Measurements from ENCODE around the gene ZNF808. TPM values are rescaled to one million over a fixed set of nuclear protein-coding genes. Genes with fewer than 3 reads are reported as not detected.
"Not testable (repeated sequence)": the region's sequence is repeated elsewhere in the genome, so short reads cannot be mapped to it uniquely, and the experiment has no call there.

ZNF808 gene
- 10 to 100 TPM; 34.9 to 35.7 TPM for total RNA-seq
- long read RNA-seq, partial matches to known transcripts = 1 of 5 reads
- long read RNA-seq, other reads (novel, unspliced or antisense) = 0 of 5 reads

GRCh38 chr19:52527134-52527955, at the start of gene ZNF808:
TSS of gene ZNF808 (plus strand) at chr19:52527668. CDS start at chr19:52543285, 15,617 bp downstream.
- ATAC-seq (peak; percentile 94), DNase-seq (peak; percentile 95 to 99)
- intact Hi-C loops (cut with DNase I, micrococcal nuclease) = no loop called here

GRCh38 chr19:52484111-52484743, 43.2 kb upstream of the ZNF808 start:
- DNase-seq; intact Hi-C loops (cut with DNase I, micrococcal nuclease); ATAC-seq: not testable (repeated sequence)

GRCh38 chr19:52485064-52485463, 42.4 kb upstream of the ZNF808 start:
- DNase-seq; intact Hi-C loops (cut with DNase I, micrococcal nuclease); ATAC-seq: not testable (repeated sequence)

GRCh38 chr19:52485561-52486240, 41.8 kb upstream of the ZNF808 start:
- DNase-seq; intact Hi-C loops (cut with DNase I, micrococcal nuclease); ATAC-seq: not testable (repeated sequence)

- intact Hi-C loops (cut with DNase I, micrococcal nuclease) = no loop called here
- DNase-seq (peak in 1 of 2 donors; percentile 6), ATAC-seq (no peak)
Observed at GRCh38 chr19:52492201-52492993, 35.1 kb upstream of the ZNF808 start.

GRCh38 chr19:52492994-52493470, 34.4 kb upstream of the ZNF808 start:
- intact Hi-C loops (cut with DNase I, micrococcal nuclease) = no loop called here
- ATAC-seq (no peak), DNase-seq (no peak)

- intact Hi-C loops (cut with DNase I, micrococcal nuclease) = no loop called here
- ATAC-seq (no peak), DNase-seq (no peak)
Observed at GRCh38 chr19:52494518-52494917, 33.0 kb upstream of the ZNF808 start.

- intact Hi-C loops (cut with DNase I, micrococcal nuclease) = no loop called here
- no peak for DNase-seq
- no peak for ATAC-seq
Observed at GRCh38 chr19:52498571-52498970, 28.9 kb upstream of the ZNF808 start.

GRCh38 chr19:52500474-52500873, 27.0 kb upstream of the ZNF808 start:
- intact Hi-C loops (cut with DNase I, micrococcal nuclease); ATAC-seq; DNase-seq: not testable (repeated sequence)

- intact Hi-C loops (cut with DNase I, micrococcal nuclease); ATAC-seq; DNase-seq: not testable (repeated sequence)
Observed at GRCh38 chr19:52500991-52501390, 26.5 kb upstream of the ZNF808 start.

- intact Hi-C loops (cut with DNase I, micrococcal nuclease) = no loop called here
Observed at GRCh38 chr19:52507266-52507665, 20.2 kb upstream of the ZNF808 start.

GRCh38 chr19:52516191-52516590, 11.3 kb upstream of the ZNF808 start:
- no peak for ATAC-seq
- DNase-seq = no peak
- intact Hi-C loops (cut with DNase I, micrococcal nuclease) = no loop called here

More at GRCh38 chr19:52507266-52507665, 20.2 kb upstream of the ZNF808 start:
- DNase-seq (no peak), ATAC-seq (no peak)

GRCh38 chr19:52518646-52519045, 8.8 kb upstream of the ZNF808 start:
- ATAC-seq (no peak), DNase-seq (no peak)
- intact Hi-C loops (cut with DNase I, micrococcal nuclease) = no loop called here

- DNase-seq; intact Hi-C loops (cut with DNase I, micrococcal nuclease); ATAC-seq: not testable (repeated sequence)
Observed at GRCh38 chr19:52519175-52519574, 8.3 kb upstream of the ZNF808 start.

- DNase-seq (no peak), ATAC-seq (no peak)
Observed at GRCh38 chr19:52520013-52520412, 7.5 kb upstream of the ZNF808 start.

GRCh38 chr19:52522551-52522950, 4.9 kb upstream of the ZNF808 start:
- DNase-seq (no peak), ATAC-seq (no peak)
- intact Hi-C loops (cut with DNase I, micrococcal nuclease) = no loop called here

More at GRCh38 chr19:52520013-52520412, 7.5 kb upstream of the ZNF808 start:
- intact Hi-C loops (cut with DNase I, micrococcal nuclease) = no loop called here

- intact Hi-C loops (cut with DNase I, micrococcal nuclease) = no loop called here
- DNase-seq (no peak), ATAC-seq (no peak)
Observed at GRCh38 chr19:52524086-52524485, 3.4 kb upstream of the ZNF808 start.

GRCh38 chr19:52527956-52528351, 486 bp downstream of the ZNF808 start:
- DNase-seq (peak in 1 of 2 donors; percentile 32), ATAC-seq (peak; percentile 45)
- intact Hi-C loops (cut with DNase I, micrococcal nuclease) = no loop called here

Data from left colon (tissue), 2 donors.